Activated naive CD4-positive, alpha-beta T cell treated with anti-CD3 and anti-CD28 coated beads, Interleukin-2, amount 50 U/mL, for 24 hours (primary cell): ENCODE measurements around the gene ZFPM1.
A peak's percentile ranks its signal among the peaks of the same experiment; 100 is the strongest.

Experiments used
- H3K27ac Mint-ChIP-seq: one replicate; pipeline ENCODE4 v1.8.0; 2021; ENCODE audit warnings: mild to moderate bottlenecking, mixed read lengths
- H3K27me3 Mint-ChIP-seq: one replicate; pipeline ENCODE4 v1.8.0; 2021; ENCODE audit warnings: mixed read lengths
- H3K36me3 Mint-ChIP-seq: one replicate; pipeline ENCODE4 v1.8.0; 2021; ENCODE audit warnings: mixed read lengths
- H3K4me1 Mint-ChIP-seq: one replicate; pipeline ENCODE4 v1.8.0; 2021; ENCODE audit warnings: mixed read lengths
- H3K4me3 Mint-ChIP-seq: one replicate; pipeline ENCODE4 v1.8.0; 2021; ENCODE audit warnings: mild to moderate bottlenecking, mixed read lengths
- H3K9me3 Mint-ChIP-seq: one replicate; pipeline ENCODE4 v1.8.0; 2021; ENCODE audit warnings: mixed read lengths

Gene ZFPM1

DNA sequence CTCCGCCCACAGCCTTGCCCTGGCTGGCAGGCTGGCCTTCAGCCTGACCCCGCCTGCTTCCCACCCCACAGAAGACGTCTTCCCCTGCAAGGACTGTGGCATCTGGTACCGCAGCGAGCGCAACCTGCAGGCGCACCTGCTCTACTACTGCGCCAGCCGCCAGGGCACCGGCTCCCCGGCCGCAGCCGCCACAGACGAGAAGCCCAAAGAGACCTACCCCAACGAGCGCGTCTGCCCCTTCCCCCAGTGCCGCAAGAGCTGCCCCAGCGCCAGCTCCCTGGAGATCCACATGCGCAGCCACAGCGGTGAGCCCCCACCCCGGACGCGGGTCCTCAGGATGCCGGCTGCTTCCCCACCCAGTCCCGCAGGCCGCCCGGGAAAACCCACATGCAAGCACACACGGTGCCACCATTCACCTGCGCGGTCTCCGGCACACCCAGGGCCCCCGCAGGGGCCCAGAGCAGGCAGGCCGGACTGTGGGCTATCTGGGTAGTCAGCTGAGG lies 78.9 kb downstream of the ZFPM1 start:
- H3K27ac Mint-ChIP-seq: peak overlapping the region; percentile 30
- H3K4me1 Mint-ChIP-seq: peaks cover 13% of the 10 kb centered on the region
- H3K9me3 Mint-ChIP-seq: no peaks in the 10 kb centered on the region
- H3K36me3 Mint-ChIP-seq: peaks cover 3% of the 10 kb centered on the region
- no peak overlapping the region for H3K4me3 Mint-ChIP-seq
- no peaks in the 10 kb centered on the region for H3K27me3 Mint-ChIP-seq

DNA sequence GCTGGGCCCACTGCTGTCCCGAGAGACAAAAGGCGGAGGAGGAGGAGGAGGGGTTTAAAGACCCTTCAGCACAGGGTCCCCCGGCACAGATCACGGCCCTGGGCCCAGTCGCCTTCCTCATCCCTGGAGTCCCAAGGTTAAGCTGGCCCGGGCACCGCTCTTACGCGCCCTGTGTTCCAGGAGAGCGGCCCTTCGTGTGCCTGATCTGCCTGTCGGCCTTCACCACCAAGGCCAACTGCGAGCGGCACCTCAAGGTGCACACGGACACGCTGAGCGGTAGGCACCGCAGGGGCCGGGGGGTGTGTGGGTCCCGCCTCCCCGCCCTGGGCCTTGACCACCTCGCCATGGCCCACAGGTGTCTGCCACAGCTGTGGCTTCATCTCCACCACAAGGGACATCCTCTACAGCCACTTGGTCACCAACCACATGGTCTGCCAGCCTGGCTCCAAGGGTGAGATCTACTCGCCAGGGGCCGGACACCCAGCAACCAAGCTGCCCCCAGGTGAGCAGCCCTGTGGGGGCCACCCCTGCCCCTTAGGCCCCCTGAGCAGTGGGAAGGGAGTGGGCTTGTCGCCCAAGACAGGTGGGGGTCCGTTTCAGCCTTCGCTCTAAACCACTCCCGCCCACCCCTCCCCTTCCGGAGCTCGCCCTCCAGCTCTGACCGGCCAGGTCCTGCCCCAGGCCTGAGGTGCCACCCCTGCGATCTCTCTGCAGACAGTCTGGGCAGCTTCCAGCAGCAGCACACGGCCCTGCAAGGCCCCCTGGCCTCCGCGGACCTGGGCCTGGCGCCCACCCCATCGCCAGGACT lies 79.6 kb downstream of the ZFPM1 start:
- H3K9me3 Mint-ChIP-seq: no peaks in the 10 kb centered on the region
- H3K27me3 Mint-ChIP-seq: no peaks in the 10 kb centered on the region
- H3K4me1 Mint-ChIP-seq: peaks cover 13% of the 10 kb centered on the region
- H3K4me3 Mint-ChIP-seq: no peak overlapping the region
- H3K36me3 Mint-ChIP-seq: peaks cover 3% of the 10 kb centered on the region
- no peak overlapping the region for H3K27ac Mint-ChIP-seq

GRCh38 chr16:88533381-88533917 lies 80.4 kb downstream of the ZFPM1 start:
- Mint-ChIP-seq H3K27me3 (no peaks in the 10 kb centered on the region), H3K9me3 (no peaks in the 10 kb centered on the region), H3K4me1 (peaks cover 13% of the 10 kb centered on the region), H3K36me3 (peaks cover 3% of the 10 kb centered on the region), H3K4me3 (no peak overlapping the region), H3K27ac (no peak overlapping the region)

DNA sequence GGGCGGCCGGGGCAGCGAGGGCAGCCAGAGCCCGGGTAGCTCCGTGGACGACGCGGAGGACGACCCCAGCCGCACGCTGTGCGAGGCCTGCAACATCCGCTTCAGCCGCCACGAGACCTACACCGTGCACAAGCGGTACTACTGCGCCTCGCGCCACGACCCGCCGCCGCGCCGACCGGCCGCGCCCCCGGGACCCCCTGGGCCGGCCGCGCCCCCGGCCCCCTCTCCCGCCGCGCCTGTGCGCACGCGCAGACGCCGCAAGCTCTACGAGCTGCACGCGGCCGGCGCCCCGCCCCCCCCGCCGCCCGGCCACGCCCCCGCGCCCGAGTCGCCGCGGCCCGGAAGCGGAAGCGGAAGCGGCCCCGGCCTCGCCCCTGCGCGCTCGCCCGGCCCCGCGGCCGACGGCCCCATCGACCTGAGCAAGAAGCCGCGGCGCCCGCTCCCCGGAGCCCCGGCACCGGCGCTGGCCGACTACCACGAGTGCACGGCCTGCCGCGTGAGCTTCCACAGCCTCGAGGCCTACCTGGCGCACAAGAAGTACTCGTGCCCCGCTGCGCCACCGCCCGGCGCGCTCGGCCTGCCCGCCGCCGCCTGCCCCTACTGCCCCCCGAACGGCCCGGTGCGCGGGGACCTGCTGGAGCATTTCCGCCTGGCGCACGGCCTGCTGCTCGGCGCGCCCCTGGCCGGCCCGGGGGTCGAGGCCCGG lies 81.0 kb downstream of the ZFPM1 start:
- Mint-ChIP-seq H3K4me3 (no peak overlapping the region), H3K27ac (no peak overlapping the region), H3K36me3 (peaks cover 2% of the 10 kb centered on the region), H3K9me3 (no peaks in the 10 kb centered on the region), H3K27me3 (no peaks in the 10 kb centered on the region), H3K4me1 (peaks cover 13% of the 10 kb centered on the region)

GRCh38 chr16:88534638-88535190 lies 81.6 kb downstream of the ZFPM1 start:
- Mint-ChIP-seq H3K9me3 (no peaks in the 10 kb centered on the region), H3K27me3 (peaks cover under 1% of the 10 kb centered on the region), H3K4me3 (peak overlapping the region; percentile 84), H3K4me1 (peaks cover 13% of the 10 kb centered on the region), H3K36me3 (peaks cover 2% of the 10 kb centered on the region), H3K27ac (peak overlapping the region; percentile 86)

GRCh38 chr16:88535191-88535856 lies 82.2 kb downstream of the ZFPM1 start:
- Mint-ChIP-seq H3K36me3 (peaks cover 2% of the 10 kb centered on the region), H3K4me3 (peak overlapping the region; percentile 84), H3K27ac (peak overlapping the region; percentile 90), H3K27me3 (peaks cover 2% of the 10 kb centered on the region), H3K9me3 (no peaks in the 10 kb centered on the region), H3K4me1 (peaks cover 13% of the 10 kb centered on the region)

GRCh38 chr16:88535857-88536222 lies 82.8 kb downstream of the ZFPM1 start:
- H3K36me3 Mint-ChIP-seq: peaks cover 2% of the 10 kb centered on the region
- peaks cover 3% of the 10 kb centered on the region for H3K27me3 Mint-ChIP-seq
- peaks cover 13% of the 10 kb centered on the region for H3K4me1 Mint-ChIP-seq
- H3K27ac Mint-ChIP-seq: peak overlapping the region; percentile 90
- H3K4me3 Mint-ChIP-seq: peak overlapping the region; percentile 84
- no peaks in the 10 kb centered on the region for H3K9me3 Mint-ChIP-seq

GRCh38 chr16:88536510-88536909 lies 83.4 kb downstream of the ZFPM1 start:
- H3K4me3 Mint-ChIP-seq: peak overlapping the region; percentile 42
- peaks cover 13% of the 10 kb centered on the region for H3K4me1 Mint-ChIP-seq
- peaks cover 2% of the 10 kb centered on the region for H3K36me3 Mint-ChIP-seq
- H3K9me3 Mint-ChIP-seq: no peaks in the 10 kb centered on the region
- H3K27me3 Mint-ChIP-seq: peaks cover 3% of the 10 kb centered on the region
- no peak overlapping the region for H3K27ac Mint-ChIP-seq

- Mint-ChIP-seq H3K27me3 (peaks cover 3% of the 10 kb centered on the region), H3K4me1 (peaks cover 13% of the 10 kb centered on the region), H3K9me3 (no peaks in the 10 kb centered on the region), H3K27ac (no peak overlapping the region), H3K36me3 (peaks cover 2% of the 10 kb centered on the region), H3K4me3 (no peak overlapping the region)
These were observed 84.1 kb downstream of the ZFPM1 start for GRCh38 chr16:88536971-88537751.

DNA sequence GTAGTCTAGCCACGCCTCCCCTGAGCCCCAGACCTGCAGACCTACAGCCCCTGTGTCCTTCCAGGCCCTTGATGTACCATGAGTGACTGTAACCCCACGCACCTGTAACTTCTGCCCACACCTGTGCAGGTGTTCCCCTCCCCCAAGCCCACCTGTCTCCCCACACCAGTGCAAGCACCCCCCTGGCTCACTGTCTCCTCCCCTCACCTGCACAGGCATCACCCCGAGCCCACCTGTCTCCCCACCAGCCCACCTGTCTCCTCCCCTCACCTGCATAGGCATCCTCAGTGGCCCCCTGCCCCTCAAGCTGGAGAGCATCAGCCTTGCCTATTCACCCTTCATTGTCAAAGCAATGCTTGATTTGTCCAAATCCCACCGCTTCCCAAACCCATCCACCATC lies 84.8 kb downstream of the ZFPM1 start:
- Mint-ChIP-seq H3K4me1 (peaks cover 13% of the 10 kb centered on the region), H3K9me3 (no peaks in the 10 kb centered on the region), H3K4me3 (no peak overlapping the region), H3K36me3 (peaks cover 2% of the 10 kb centered on the region), H3K27me3 (peaks cover 3% of the 10 kb centered on the region), H3K27ac (no peak overlapping the region)

DNA sequence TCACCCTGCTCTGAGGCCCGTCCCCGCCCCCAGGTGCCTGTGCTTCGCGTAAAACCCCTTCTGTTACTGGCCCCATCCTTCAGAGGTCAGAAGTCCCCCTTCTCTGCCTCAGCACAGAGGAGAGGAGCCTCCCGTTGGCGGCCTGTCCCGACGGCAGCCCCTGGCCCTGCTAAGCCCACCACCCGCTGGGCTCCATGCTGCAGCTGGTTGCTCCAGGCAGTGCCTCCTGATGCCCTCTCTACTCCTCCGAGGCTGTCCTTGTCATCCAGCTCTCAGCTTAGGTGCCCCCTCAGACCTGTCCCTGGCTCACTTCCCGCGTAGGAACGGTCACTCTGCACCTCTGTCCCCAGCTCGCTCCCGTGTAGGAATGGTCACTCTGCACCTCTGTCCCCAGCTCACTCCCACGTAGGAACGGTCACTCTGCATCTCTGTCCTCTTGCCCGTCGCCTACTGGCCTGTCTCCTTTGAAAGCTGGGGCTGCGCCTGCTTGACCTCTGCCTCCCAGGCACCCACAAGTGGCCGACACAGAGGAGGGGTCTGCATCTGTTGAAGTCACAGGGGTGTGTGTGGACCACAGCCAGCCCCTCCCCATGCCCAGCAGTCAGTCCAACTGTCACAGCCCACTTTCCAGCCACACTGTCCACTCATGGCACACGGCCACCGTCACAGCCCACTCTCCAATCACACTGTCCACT lies 85.4 kb downstream of the ZFPM1 start:
- H3K4me3 Mint-ChIP-seq: no peak overlapping the region
- peaks cover 5% of the 10 kb centered on the region for H3K36me3 Mint-ChIP-seq
- peaks cover 3% of the 10 kb centered on the region for H3K9me3 Mint-ChIP-seq
- H3K4me1 Mint-ChIP-seq: peaks cover 13% of the 10 kb centered on the region
- peaks cover 3% of the 10 kb centered on the region for H3K27me3 Mint-ChIP-seq
- H3K27ac Mint-ChIP-seq: no peak overlapping the region

GRCh38 chr16:88539261-88539651 lies 86.2 kb downstream of the ZFPM1 start:
- Mint-ChIP-seq H3K4me3 (no peak overlapping the region), H3K36me3 (peaks cover 7% of the 10 kb centered on the region), H3K27me3 (peaks cover 3% of the 10 kb centered on the region), H3K9me3 (peaks cover 6% of the 10 kb centered on the region), H3K4me1 (peaks cover 13% of the 10 kb centered on the region), H3K27ac (no peak overlapping the region)

DNA sequence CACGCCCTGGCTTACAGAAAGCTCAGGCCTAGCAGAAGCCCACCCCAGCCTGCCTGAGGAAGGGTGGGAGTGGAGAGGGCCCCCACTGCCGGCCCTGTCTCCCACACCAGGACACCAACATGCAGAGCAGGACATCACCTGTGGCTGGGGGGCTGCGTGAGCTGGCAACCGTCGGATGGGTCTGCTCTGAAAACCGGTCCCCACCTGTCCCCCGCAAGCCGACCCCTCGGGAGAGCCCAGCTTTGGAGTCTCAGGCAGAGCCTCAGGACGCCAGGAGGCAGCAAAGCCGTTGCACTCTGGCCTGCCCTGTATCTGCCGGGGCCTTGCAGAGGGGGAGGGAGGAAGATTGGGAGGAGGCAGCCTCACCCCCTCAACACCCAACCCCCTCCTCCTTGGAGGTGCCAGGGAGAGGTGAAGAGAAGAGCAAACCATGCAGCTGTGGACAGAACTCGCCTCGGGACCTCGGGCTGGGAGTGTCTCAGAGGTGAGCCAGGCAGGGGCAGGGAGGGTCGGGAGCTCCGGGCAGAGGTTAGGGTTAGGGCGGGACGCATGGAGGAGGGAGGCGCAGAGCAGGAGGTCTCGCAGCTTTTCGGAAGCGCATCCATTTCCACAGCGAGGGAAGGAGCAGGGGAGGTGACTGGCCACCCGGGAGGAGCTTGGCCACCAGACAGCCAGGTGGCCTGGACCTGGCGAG lies 86.7 kb downstream of the ZFPM1 start:
- Mint-ChIP-seq H3K4me3 (no peak overlapping the region), H3K36me3 (peaks cover 7% of the 10 kb centered on the region), H3K27me3 (peaks cover 3% of the 10 kb centered on the region), H3K27ac (no peak overlapping the region), H3K9me3 (peaks cover 6% of the 10 kb centered on the region), H3K4me1 (peaks cover 13% of the 10 kb centered on the region)
